ENCODE data around the gene TMEM9B.
"Not testable (repeated sequence)": the region's sequence is repeated elsewhere in the genome, so short reads cannot be mapped to it uniquely, and the experiment has no call there.

TMEM9B gene

GRCh38 chr11:8998017-8998416 lies 33.8 kb upstream of the TMEM9B start:
- peaks cover 3% of the 10 kb centered on the region; the same call in 1 of the 2 replicates for H3K4me1 ChIP-seq (ENCODE audit: control insufficient read depth, insufficient read depth, low read length)
- no peaks in the 10 kb centered on the region for H3K9me3 ChIP-seq (ENCODE audit: control insufficient read depth, insufficient read depth, low read depth, low read length)
- no peaks in the 10 kb centered on the region for H3K36me3 ChIP-seq (ENCODE audit: control insufficient read depth, insufficient read depth, low read length)
- H3K4me3 ChIP-seq (ENCODE audit: low read depth, low read length) = no peak overlapping the region
- no peak overlapping the region for H3K9ac ChIP-seq (ENCODE audit: low read length)
- peaks cover 28% of the 10 kb centered on the region for H3K27me3 ChIP-seq (ENCODE audit: control insufficient read depth, insufficient read depth, low read length)
- H3K27ac ChIP-seq (ENCODE audit: low read depth, low read length) = no peak overlapping the region

DNA sequence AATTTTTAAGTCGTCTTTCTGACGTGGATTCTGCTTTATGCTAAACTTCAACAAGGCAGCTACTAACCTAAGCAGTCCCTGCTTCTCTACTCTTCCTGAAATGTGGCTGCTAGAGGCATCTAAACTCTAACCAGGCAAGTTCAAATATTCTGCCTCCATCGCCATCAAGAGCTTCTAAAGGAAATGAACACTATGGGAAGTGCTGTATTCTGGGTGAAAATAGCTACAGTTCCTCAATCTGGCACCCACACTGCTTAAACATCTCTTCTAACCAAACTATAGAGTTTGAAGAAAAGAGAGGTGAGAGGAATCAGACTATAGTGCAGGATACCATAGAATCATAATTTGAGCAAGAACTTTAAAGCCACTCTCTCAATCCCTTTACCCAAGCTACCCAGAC lies 33.2 kb upstream of the TMEM9B start:
- Histone ChIP-seq H3K27me3 (ENCODE audit: control insufficient read depth, insufficient read depth, low read length) (peaks cover 22% of the 10 kb centered on the region), H3K9me3 (ENCODE audit: control insufficient read depth, insufficient read depth, low read depth, low read length) (no peaks in the 10 kb centered on the region), H3K9ac (ENCODE audit: low read length) (no peak overlapping the region), H3K27ac (ENCODE audit: low read depth, low read length) (no peak overlapping the region), H3K4me1 (ENCODE audit: control insufficient read depth, insufficient read depth, low read length) (no peaks in the 10 kb centered on the region), H3K4me3 (ENCODE audit: low read depth, low read length) (no peak overlapping the region), H3K36me3 (ENCODE audit: control insufficient read depth, insufficient read depth, low read length) (no peaks in the 10 kb centered on the region)

GRCh38 chr11:8989453-8989852 lies 25.2 kb upstream of the TMEM9B start:
- H3K27ac ChIP-seq (ENCODE audit: low read depth, low read length) = no peak overlapping the region
- no peaks in the 10 kb centered on the region for H3K36me3 ChIP-seq (ENCODE audit: control insufficient read depth, insufficient read depth, low read length)
- H3K27me3 ChIP-seq (ENCODE audit: control insufficient read depth, insufficient read depth, low read length) = no peaks in the 10 kb centered on the region
- no peaks in the 10 kb centered on the region for H3K9me3 ChIP-seq (ENCODE audit: control insufficient read depth, insufficient read depth, low read depth, low read length)
- no peak overlapping the region for H3K9ac ChIP-seq (ENCODE audit: low read length)
- H3K4me1 ChIP-seq (ENCODE audit: control insufficient read depth, insufficient read depth, low read length) = peaks cover 7% of the 10 kb centered on the region
- H3K4me3 ChIP-seq (ENCODE audit: low read depth, low read length) = no peak overlapping the region

DNA sequence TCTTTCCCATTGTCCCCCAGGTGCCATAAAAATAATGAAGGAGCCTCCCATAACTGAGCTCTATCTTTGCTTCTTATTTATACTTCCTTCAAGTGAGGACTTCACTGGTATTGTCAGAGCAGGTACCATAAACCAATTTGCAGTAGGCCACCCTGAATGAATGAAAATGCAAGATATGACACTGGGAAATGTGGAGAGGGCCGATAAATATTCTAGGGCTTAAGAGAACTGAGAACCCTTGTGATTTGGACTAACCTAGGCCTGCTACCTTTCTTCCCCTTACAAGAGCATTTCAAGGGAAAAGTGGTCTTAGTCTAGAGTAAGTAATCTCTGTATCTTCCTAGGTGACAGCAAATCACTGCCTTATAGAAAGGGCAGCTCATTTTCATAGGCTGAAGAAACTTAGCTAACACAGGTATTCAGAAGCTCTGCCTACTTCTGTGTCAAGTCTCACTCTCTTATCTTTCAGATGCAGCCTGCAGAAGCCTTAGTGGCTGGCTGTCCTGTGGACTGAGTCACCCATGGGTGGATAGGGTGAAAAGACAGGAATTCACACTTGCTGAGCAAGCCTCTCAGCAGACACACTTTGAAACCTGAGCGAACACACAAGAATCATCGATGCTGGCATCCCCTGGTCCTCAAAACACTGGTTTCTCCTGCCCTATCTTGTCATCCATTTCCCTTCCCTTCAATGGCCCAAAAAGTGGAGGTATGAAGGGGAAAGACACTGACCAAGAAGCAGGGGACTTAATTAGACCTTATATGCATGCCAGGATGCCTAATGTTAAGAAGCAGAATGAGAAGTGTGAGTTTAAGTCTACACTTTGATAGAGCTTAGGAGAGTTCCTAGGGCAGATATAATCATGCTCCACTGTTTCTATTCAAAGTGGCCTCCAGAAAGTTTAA lies 24.3 kb upstream of the TMEM9B start:
- peaks cover 7% of the 10 kb centered on the region for H3K4me1 ChIP-seq (ENCODE audit: control insufficient read depth, insufficient read depth, low read length)
- H3K9ac ChIP-seq (ENCODE audit: low read length) = no peak overlapping the region
- no peaks in the 10 kb centered on the region for H3K9me3 ChIP-seq (ENCODE audit: control insufficient read depth, insufficient read depth, low read depth, low read length)
- no peaks in the 10 kb centered on the region for H3K27me3 ChIP-seq (ENCODE audit: control insufficient read depth, insufficient read depth, low read length)
- no peak overlapping the region for H3K27ac ChIP-seq (ENCODE audit: low read depth, low read length)
- no peaks in the 10 kb centered on the region for H3K36me3 ChIP-seq (ENCODE audit: control insufficient read depth, insufficient read depth, low read length)
- no peak overlapping the region for H3K4me3 ChIP-seq (ENCODE audit: low read depth, low read length)

GRCh38 chr11:8987446-8987845 lies 23.2 kb upstream of the TMEM9B start:
- Histone ChIP-seq H3K4me1 (ENCODE audit: control insufficient read depth, insufficient read depth, low read length) (peaks cover 7% of the 10 kb centered on the region), H3K9ac (ENCODE audit: low read length) (no peak overlapping the region), H3K9me3 (ENCODE audit: control insufficient read depth, insufficient read depth, low read depth, low read length) (no peaks in the 10 kb centered on the region), H3K36me3 (ENCODE audit: control insufficient read depth, insufficient read depth, low read length) (no peaks in the 10 kb centered on the region), H3K4me3 (ENCODE audit: low read depth, low read length) (no peak overlapping the region), H3K27ac (ENCODE audit: low read depth, low read length) (no peak overlapping the region), H3K27me3 (ENCODE audit: control insufficient read depth, insufficient read depth, low read length) (no peaks in the 10 kb centered on the region)

DNA sequence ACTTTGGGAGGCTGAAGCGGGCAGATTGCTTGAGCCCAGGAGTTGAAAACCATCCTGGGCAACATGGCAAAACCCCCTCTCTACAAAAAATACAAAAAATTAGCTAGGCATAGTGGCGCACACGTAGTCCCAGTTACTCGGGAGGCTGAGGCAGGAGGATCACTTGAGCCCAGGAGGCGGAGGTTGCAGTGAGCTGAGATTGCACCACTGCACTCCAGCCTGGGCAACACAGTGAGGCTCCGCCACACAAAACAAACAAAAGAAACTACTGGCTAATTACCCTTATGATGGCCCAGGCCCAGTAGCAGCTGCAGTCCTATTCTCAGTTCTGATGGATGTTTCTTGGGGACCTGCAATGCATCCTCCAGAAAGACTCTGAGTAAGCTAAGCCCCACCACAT lies 22.5 kb upstream of the TMEM9B start:
- not testable (repeated sequence) for H3K9me3 ChIP-seq (ENCODE audit: control insufficient read depth, insufficient read depth, low read depth, low read length); H3K27ac ChIP-seq (ENCODE audit: low read depth, low read length); H3K9ac ChIP-seq (ENCODE audit: low read length); H3K36me3 ChIP-seq (ENCODE audit: control insufficient read depth, insufficient read depth, low read length); H3K27me3 ChIP-seq (ENCODE audit: control insufficient read depth, insufficient read depth, low read length); H3K4me3 ChIP-seq (ENCODE audit: low read depth, low read length); H3K4me1 ChIP-seq (ENCODE audit: control insufficient read depth, insufficient read depth, low read length)

GRCh38 chr11:8985462-8985861 lies 21.2 kb upstream of the TMEM9B start:
- Histone ChIP-seq H3K4me1 (ENCODE audit: control insufficient read depth, insufficient read depth, low read length) (peaks cover 7% of the 10 kb centered on the region), H3K9me3 (ENCODE audit: control insufficient read depth, insufficient read depth, low read depth, low read length) (no peaks in the 10 kb centered on the region), H3K36me3 (ENCODE audit: control insufficient read depth, insufficient read depth, low read length) (no peaks in the 10 kb centered on the region), H3K27ac (ENCODE audit: low read depth, low read length) (no peak overlapping the region), H3K9ac (ENCODE audit: low read length) (no peak overlapping the region), H3K4me3 (ENCODE audit: low read depth, low read length) (no peak overlapping the region), H3K27me3 (ENCODE audit: control insufficient read depth, insufficient read depth, low read length) (no peaks in the 10 kb centered on the region)

DNA sequence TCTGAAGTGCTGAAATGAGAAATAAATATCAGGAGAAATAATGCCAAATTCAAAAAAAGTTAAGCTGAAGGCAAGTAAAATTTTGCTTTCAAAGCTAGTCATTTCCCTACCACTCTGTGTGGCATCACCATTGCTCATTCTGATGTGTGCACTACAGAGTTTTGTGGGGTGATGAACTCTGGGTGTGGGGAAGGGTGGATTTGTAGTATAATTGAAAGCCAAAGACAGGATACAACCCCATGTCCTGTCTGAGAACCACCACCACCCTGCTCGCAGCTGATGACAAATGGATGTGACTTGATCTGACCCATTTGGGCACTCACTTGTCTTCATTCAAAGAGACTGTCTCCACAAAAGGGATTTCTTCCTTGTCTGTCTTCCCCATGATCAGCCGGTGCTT lies 19.3 kb upstream of the TMEM9B start:
- Histone ChIP-seq H3K4me3 (ENCODE audit: low read depth, low read length) (no peak overlapping the region), H3K9me3 (ENCODE audit: control insufficient read depth, insufficient read depth, low read depth, low read length) (no peaks in the 10 kb centered on the region), H3K27ac (ENCODE audit: low read depth, low read length) (no peak overlapping the region), H3K27me3 (ENCODE audit: control insufficient read depth, insufficient read depth, low read length) (no peaks in the 10 kb centered on the region), H3K36me3 (ENCODE audit: control insufficient read depth, insufficient read depth, low read length) (no peaks in the 10 kb centered on the region), H3K4me1 (ENCODE audit: control insufficient read depth, insufficient read depth, low read length) (no peaks in the 10 kb centered on the region), H3K9ac (ENCODE audit: low read length) (no peak overlapping the region)

GRCh38 chr11:8980485-8980884 lies 16.2 kb upstream of the TMEM9B start:
- Histone ChIP-seq H3K36me3 (ENCODE audit: control insufficient read depth, insufficient read depth, low read length) (no peaks in the 10 kb centered on the region), H3K27ac (ENCODE audit: low read depth, low read length) (no peak overlapping the region), H3K9me3 (ENCODE audit: control insufficient read depth, insufficient read depth, low read depth, low read length) (peaks cover 3% of the 10 kb centered on the region; the same call in 1 of the 2 replicates), H3K4me3 (ENCODE audit: low read depth, low read length) (no peak overlapping the region), H3K9ac (ENCODE audit: low read length) (no peak overlapping the region), H3K27me3 (ENCODE audit: control insufficient read depth, insufficient read depth, low read length) (no peaks in the 10 kb centered on the region), H3K4me1 (ENCODE audit: control insufficient read depth, insufficient read depth, low read length) (no peaks in the 10 kb centered on the region)

GRCh38 chr11:8979365-8979764 lies 15.1 kb upstream of the TMEM9B start:
- not testable (repeated sequence) for H3K9me3 ChIP-seq (ENCODE audit: control insufficient read depth, insufficient read depth, low read depth, low read length); H3K4me1 ChIP-seq (ENCODE audit: control insufficient read depth, insufficient read depth, low read length); H3K27ac ChIP-seq (ENCODE audit: low read depth, low read length); H3K9ac ChIP-seq (ENCODE audit: low read length); H3K36me3 ChIP-seq (ENCODE audit: control insufficient read depth, insufficient read depth, low read length); H3K27me3 ChIP-seq (ENCODE audit: control insufficient read depth, insufficient read depth, low read length); H3K4me3 ChIP-seq (ENCODE audit: low read depth, low read length)

DNA sequence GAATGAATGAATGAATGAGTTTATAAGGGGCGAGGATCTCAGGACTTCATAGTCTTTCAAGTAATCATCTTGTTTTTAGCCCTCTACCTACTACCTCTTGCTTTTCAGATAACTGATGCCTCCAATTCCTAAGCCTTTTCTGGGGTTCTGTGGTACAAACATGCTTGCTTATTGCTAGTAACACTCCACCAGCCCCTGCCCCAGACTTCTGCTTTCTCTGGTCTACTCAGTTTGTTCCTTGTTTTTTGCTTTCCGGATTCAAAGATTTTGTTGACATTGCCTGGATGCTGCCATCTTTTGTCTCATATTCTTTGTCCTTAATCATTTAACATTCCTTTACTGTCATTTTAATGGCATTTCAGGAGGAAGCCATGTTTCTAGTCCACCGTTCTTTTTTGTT lies 8.9 kb upstream of the TMEM9B start:
- no peak overlapping the region for H3K27ac ChIP-seq (ENCODE audit: low read depth, low read length)
- no peak overlapping the region for H3K4me3 ChIP-seq (ENCODE audit: low read depth, low read length)
- no peak overlapping the region for H3K9ac ChIP-seq (ENCODE audit: low read length)

More for the DNA sequence above, 8.9 kb upstream of the TMEM9B start:
- H3K36me3 ChIP-seq (ENCODE audit: control insufficient read depth, insufficient read depth, low read length) = no peaks in the 10 kb centered on the region
- no peaks in the 10 kb centered on the region for H3K27me3 ChIP-seq (ENCODE audit: control insufficient read depth, insufficient read depth, low read length)
- H3K4me1 ChIP-seq (ENCODE audit: control insufficient read depth, insufficient read depth, low read length) = no peaks in the 10 kb centered on the region
- H3K9me3 ChIP-seq (ENCODE audit: control insufficient read depth, insufficient read depth, low read depth, low read length) = peaks cover 3% of the 10 kb centered on the region; the same call in 1 of the 2 replicates

Data from HUES6 (cell line).